K562 (cell line): Measurements from ENCODE around the gene SECISBP2. TPM values are rescaled to one million over a fixed set of nuclear protein-coding genes. Genes with fewer than 3 reads are reported as not detected.

Experiments
- ATAC-seq: fragments of 200-7000 bp; cut with Tn5 transposase; 3 replicates; pipeline ENCODE4 v1.9.1; 2020; ENCODE audit warnings: moderate library complexity
- BruUV-seq: library from RNA; stranded (reverse); fragments of 400-500 nt; replicated peaks from 2 replicates; lab custom pipeline; 2021; lab: Mats Ljungman, UMichigan
- CTCF ChIA-PET: fragments of 300-600 bp; formaldehyde crosslinking; extraction: SDS; loops from one replicate; lab custom pipeline; 2021; ENCODE audit warnings: low intra/inter-chr PET ratio; lab: Yijun Ruan, JAX
- POLR2A ChIA-PET: fragments of 300-600, 350-650 bp; sonication (Branson Sonifier 250); formaldehyde crosslinking; extraction: SDS; loops from one replicate; lab custom pipeline; 2021; ENCODE audit warnings: antibody characterized with exemption, inconsistent platforms; lab: Yijun Ruan, JAX
- DNase-seq, 4 experiments: peaks; one replicate each; pipeline versions ENCODE4 v3.0.0 to v3.0.0-alpha.2; 2011 to 2018; ENCODE audit warnings: low spot score in 3 of 4, mixed read lengths in 3 of 4; ENCODE audit errors: extremely low read depth in 1 of 4
- FAIRE-seq: peaks from 2 replicates; lab custom pipeline; 2011; peaks lifted over from hg19 to GRCh38; lab: Jason Lieb, UNC
- H2AFZ ChIP-seq: 2 replicates; pipeline ENCODE4 v1.6.0; 2011; ENCODE audit warnings: low read depth, low read length, control low read depth, inconsistent platforms
- H3K27ac ChIP-seq: fragments of 200-600 bp; 3 replicates; pipeline ENCODE4 v1.8.0; 2011; ENCODE audit warnings: low read depth, mild to moderate bottlenecking, control low read depth, inconsistent platforms, low read length, moderate library complexity, mixed read lengths; ENCODE audit errors: extremely low read depth
- H3K27me3 ChIP-seq, 2 experiments: fragments of 300-600 bp in 1 of 2; 2 replicates in 1 of 2; 3 replicates in 1 of 2; pipeline versions ENCODE4 v1.6.0 to v1.8.0; 2011; ENCODE audit warnings: inconsistent platforms in 2 of 2, low read length in 2 of 2, mild to moderate bottlenecking in 1 of 2, mixed read lengths in 1 of 2, moderate library complexity in 1 of 2; ENCODE audit not compliant: control insufficient read depth in 2 of 2, insufficient read depth in 2 of 2
- H3K36me3 ChIP-seq: fragments of 300-600 bp; 3 replicates; pipeline ENCODE4 v1.8.0; 2011; ENCODE audit warnings: mild to moderate bottlenecking, low read length, inconsistent platforms; ENCODE audit not compliant: control insufficient read depth, insufficient read depth
- H3K4me1 ChIP-seq, 2 experiments: fragments of 200-600 bp in 1 of 2; replicated peaks in 1 of 2; 2 replicates in 1 of 2; 3 replicates in 1 of 2; pipeline versions ENCODE4 v1.5.1 to v1.8.0; 2011; ENCODE audit warnings: inconsistent platforms in 2 of 2, low read length in 2 of 2, mild to moderate bottlenecking in 1 of 2, mixed read lengths in 1 of 2, moderate library complexity in 1 of 2; ENCODE audit not compliant: control insufficient read depth in 2 of 2, insufficient read depth in 2 of 2
- H3K4me2 ChIP-seq: 2 replicates; pipeline ENCODE4 v1.6.1; 2011; ENCODE audit warnings: low read length, control low read depth, inconsistent platforms, mixed read lengths; ENCODE audit not compliant: insufficient read depth
- H3K4me3 ChIP-seq: fragments of 200-600 bp; sonication (generic), shearing (Covaris generic); 2 replicates; pipeline ENCODE4 v1.5.1; 2016; ENCODE audit warnings: control low read depth, inconsistent platforms
- H3K79me2 ChIP-seq: fragments of 200-600 bp; 3 replicates; pipeline ENCODE4 v1.8.0; 2011; ENCODE audit warnings: low read length, inconsistent platforms; ENCODE audit not compliant: control insufficient read depth, insufficient read depth
- H3K9ac ChIP-seq, 2 experiments: 2 replicates each; pipeline versions ENCODE4 v1.6.0 to v1.6.1; 2011; ENCODE audit warnings: low read depth in 2 of 2, low read length in 2 of 2, control low read depth in 1 of 2, inconsistent platforms in 1 of 2, mild to moderate bottlenecking in 1 of 2, mixed read lengths in 1 of 2; ENCODE audit not compliant: insufficient read depth in 1 of 2
- H3K9me1 ChIP-seq: one replicate; pipeline ENCODE4 v1.6.0; 2011; ENCODE audit warnings: inconsistent platforms, mild to moderate bottlenecking, low read length, moderate library complexity; ENCODE audit not compliant: control insufficient read depth, insufficient read depth
- H3K9me3 ChIP-seq: replicated peaks from 2 replicates; pipeline ENCODE4 v1.5.1; 2011; ENCODE audit warnings: low read depth, low read length, inconsistent platforms; ENCODE audit not compliant: control insufficient read depth, insufficient read depth
- H4K20me1 ChIP-seq: replicated peaks from 2 replicates; pipeline ENCODE4 v1.6.1; 2011; ENCODE audit warnings: low read length, inconsistent platforms, mixed read lengths; ENCODE audit not compliant: control insufficient read depth, insufficient read depth
- ARID4B ChIP-seq: sonication (generic); formaldehyde crosslinking; IDR thresholded peaks from 2 replicates; pipeline ENCODE4 v1.8.0; 2022; ENCODE audit warnings: mild to moderate bottlenecking, missing genetic modification reagents
- BHLHE40 ChIP-seq: IDR thresholded peaks from 2 replicates; pipeline ENCODE4 v1.6.1; 2011; ENCODE audit warnings: low read length, improper control_type of control experiment
- BRD4 ChIP-seq: fragments of 200-600 bp; sonication (generic); IDR thresholded peaks from 2 replicates; pipeline ENCODE4 v1.6.1; 2017; ENCODE audit warnings: inconsistent platforms
- CBX3 ChIP-seq, 2 experiments: IDR thresholded peaks; 1 replicate in 1 of 2; 2 replicates in 1 of 2; pipeline ENCODE4 v1.6.1; 2012; ENCODE audit warnings: inconsistent platforms in 2 of 2, low read length in 2 of 2, borderline replicate concordance in 1 of 2, control low read depth in 1 of 2
- CBX5 ChIP-seq: IDR thresholded peaks from 2 replicates; pipeline ENCODE4 v1.6.1; 2014; ENCODE audit warnings: low read depth, borderline replicate concordance
- KDM4B ChIP-seq, 2 experiments: fragments of 450-650 bp in 1 of 2; sonication (generic) in 1 of 2; IDR thresholded peaks; 2 replicates each; pipeline ENCODE4 v1.6.1; 2016 to 2017; ENCODE audit warnings: borderline replicate concordance in 2 of 2, antibody characterized with exemption in 1 of 2, low read depth in 1 of 2, mild to moderate bottlenecking in 1 of 2
- NUFIP1 ChIP-seq: fragments of 450-650 bp; IDR thresholded peaks from 2 replicates; pipeline ENCODE4 v1.6.1; 2018; ENCODE audit not compliant: partially characterized antibody
- PML ChIP-seq: IDR thresholded peaks from 2 replicates; pipeline ENCODE4 v1.6.1; 2012; ENCODE audit warnings: low read length, inconsistent platforms
- SP1 ChIP-seq: sonication (generic); formaldehyde crosslinking; IDR thresholded peaks from 2 replicates; pipeline ENCODE4 v1.8.1; 2022; ENCODE audit warnings: mild to moderate bottlenecking, missing genetic modification reagents
- TRIM28 ChIP-seq: fragments of 450-650 bp; IDR thresholded peaks from 2 replicates; pipeline ENCODE4 v1.6.1; 2017
- U2AF2 ChIP-seq: fragments of 200-400 bp; formaldehyde crosslinking; optimal IDR thresholded peaks from 2 replicates; pipeline ENCODE3; 2017; ENCODE audit warnings: low read depth, mild to moderate bottlenecking, low read length
- ZFP30 ChIP-seq: fragments of 250-450 bp; sonication (Bioruptor Pico); IDR thresholded peaks from 2 replicates; pipeline ENCODE4 v1.8.0; 2022; ENCODE audit warnings: moderate library complexity, mild to moderate bottlenecking, inconsistent platforms, borderline replicate concordance
- ZNF274 ChIP-seq: IDR thresholded peaks from 2 replicates; pipeline ENCODE4 v1.6.1; 2011; ENCODE audit warnings: low read depth, mild to moderate bottlenecking, low read length, moderate library complexity, borderline replicate concordance
- ZNF583 ChIP-seq: fragments of 250-450 bp; sonication (Bioruptor Pico); IDR thresholded peaks from 2 replicates; pipeline ENCODE4 v1.4.0; 2020
- WGBS: fragments of 100-300 bp; shearing (Covaris generic); methylation state at CpG from one replicate; pipeline ENCODE4 v1.1.6; 2016; ENCODE audit warnings: low coverage, mixed read lengths; ENCODE audit not compliant: insufficient coverage; ENCODE audit errors: missing lambda C conversion rate; 5-methylcytosine and 5-hydroxymethylcytosine counted together
- in situ Hi-C: fragments of 300-500 bp; cut with MboI; formaldehyde crosslinking; loops from 4 replicates; pipeline ENCODE4 v1.15.0; 2018; ENCODE audit warnings: inconsistent platforms, mixed read lengths
- intact Hi-C: fragments of 100-400 bp; cut with micrococcal nuclease; formaldehyde crosslinking; loops from 2 replicates; pipeline ENCODE4 v1.14.2; 2022
- polyA plus RNA-seq, 8 experiments: library from polyadenylated mRNA; depleted of rRNA in 4 of 8; stranded (reverse) in 5 of 8; unstranded in 3 of 8; fragments of >200 nt; fragmentation: Nextera tagmentation in 2 of 8; fragmentation: Illumina TruSeq in 1 of 8; extraction: Ambion mirVana in 2 of 8; extraction: Trizol in 1 of 8; gene quantifications; 2 replicates each; pipeline versions ENCODE4 v1.2.1 to v1.2.3, GENCODE V29; 2011 to 2014; ENCODE audit warnings: inconsistent platforms in 1 of 8, missing spikeins in 1 of 8
- total RNA-seq, 7 experiments: library from RNA; depleted of rRNA in 6 of 7; stranded (reverse); fragments of >200 nt in 6 of 7; fragmentation: Illumina TruSeq in 2 of 7; extraction: Trizol in 2 of 7; gene quantifications; 2 replicates each; pipeline versions ENCODE4 v1.2.1 to v1.2.3, GENCODE V29; 2011 to 2021; ENCODE audit warnings: low replicate concordance in 1 of 7
- TF ChIP-seq, protein P1 (sequence below), 3 experiments: fragments of 200-800 bp in 1 of 3; fragments of 250-450 bp in 1 of 3; fragments of 450-650 bp in 1 of 3; sonication (Bioruptor Pico) in 1 of 3; sonication (Bioruptor generic) in 1 of 3; formaldehyde crosslinking in 1 of 3; IDR thresholded peaks; 2 replicates each; pipeline versions ENCODE4 v1.6.1 to v1.8.0; 2016 to 2022; ENCODE audit warnings: mild to moderate bottlenecking in 2 of 3, missing genetic modification characterization in 2 of 3, missing compliant biosample characterization in 1 of 3, moderate library complexity in 1 of 3

Gene SECISBP2
- total and polyA plus RNA-seq, 9 of the 15 experiments (the other 6 are each of a cell fraction or from before 2014, with no cell fraction given), result 3.2 to 41.6 (median 26.1) TPM

GRCh38 chr9:89273528-89274279, 44.6 kb upstream of the SECISBP2 start:
- Histone ChIP-seq H3K4me2 (no peak overlapping the region), H3K36me3 (no peaks in the 10 kb centered on the region), H4K20me1 (no peaks in the 10 kb centered on the region), H2AFZ (no peak overlapping the region), H3K9me3 (no peaks in the 10 kb centered on the region), H3K4me1 (no peaks in the 10 kb centered on the region), H3K9me1 (no peaks in the 10 kb centered on the region), H3K27ac (no peak overlapping the region), H3K79me2 (no peaks in the 10 kb centered on the region), H3K27me3 (no peaks in the 10 kb centered on the region), H3K4me3 (no peak overlapping the region), H3K9ac (no peak overlapping the region)
- DNase-seq, result no peak
- FAIRE-seq, result no peak
- in situ Hi-C loops (no loop called here), intact Hi-C loops (no loop called here)
- ATAC-seq, result no peak
- 0% methylated on average over 3 of the region's 3 CpGs for WGBS
- no TSS peak for BruUV-seq
- CTCF ChIA-PET, result no interaction called here
- POLR2A ChIA-PET, result no interaction called here
- TF ChIP-seq ARID4B (CRISPR knock-in tag) (no peak), CBX5 (0 out of 2 replicates have a peak, but pooled peaks have one; percentile 23), ZNF583 (CRISPR knock-in tag) (no peak), U2AF2 (no peak), BHLHE40 (no peak), SP1 (CRISPR knock-in tag) (no peak), KDM4B (IDR thresholded peaks at IDR 0.05; ENCODE audit: borderline replicate concordance in 2 of 2, low read depth in 1 of 2) (no peak), NUFIP1 (no peak), PML (no peak), TRIM28 (0 out of 2 replicates have a peak, but pooled peaks have one; percentile 29), CBX3 (IDR thresholded peaks at IDR 0.05; ENCODE audit: borderline replicate concordance in 1 of 2, low read length in 2 of 2) (0 out of 3 replicates have a peak, but pooled peaks of 1 of the 2 experiments have one; percentile 31), ZFP30 (CRISPR knock-in tag) (peak; percentile 70; the same call in 1 of the 2 replicates), BRD4 (no peak), ZNF274 (no peak)
- TF ChIP-seq, protein P1, sequence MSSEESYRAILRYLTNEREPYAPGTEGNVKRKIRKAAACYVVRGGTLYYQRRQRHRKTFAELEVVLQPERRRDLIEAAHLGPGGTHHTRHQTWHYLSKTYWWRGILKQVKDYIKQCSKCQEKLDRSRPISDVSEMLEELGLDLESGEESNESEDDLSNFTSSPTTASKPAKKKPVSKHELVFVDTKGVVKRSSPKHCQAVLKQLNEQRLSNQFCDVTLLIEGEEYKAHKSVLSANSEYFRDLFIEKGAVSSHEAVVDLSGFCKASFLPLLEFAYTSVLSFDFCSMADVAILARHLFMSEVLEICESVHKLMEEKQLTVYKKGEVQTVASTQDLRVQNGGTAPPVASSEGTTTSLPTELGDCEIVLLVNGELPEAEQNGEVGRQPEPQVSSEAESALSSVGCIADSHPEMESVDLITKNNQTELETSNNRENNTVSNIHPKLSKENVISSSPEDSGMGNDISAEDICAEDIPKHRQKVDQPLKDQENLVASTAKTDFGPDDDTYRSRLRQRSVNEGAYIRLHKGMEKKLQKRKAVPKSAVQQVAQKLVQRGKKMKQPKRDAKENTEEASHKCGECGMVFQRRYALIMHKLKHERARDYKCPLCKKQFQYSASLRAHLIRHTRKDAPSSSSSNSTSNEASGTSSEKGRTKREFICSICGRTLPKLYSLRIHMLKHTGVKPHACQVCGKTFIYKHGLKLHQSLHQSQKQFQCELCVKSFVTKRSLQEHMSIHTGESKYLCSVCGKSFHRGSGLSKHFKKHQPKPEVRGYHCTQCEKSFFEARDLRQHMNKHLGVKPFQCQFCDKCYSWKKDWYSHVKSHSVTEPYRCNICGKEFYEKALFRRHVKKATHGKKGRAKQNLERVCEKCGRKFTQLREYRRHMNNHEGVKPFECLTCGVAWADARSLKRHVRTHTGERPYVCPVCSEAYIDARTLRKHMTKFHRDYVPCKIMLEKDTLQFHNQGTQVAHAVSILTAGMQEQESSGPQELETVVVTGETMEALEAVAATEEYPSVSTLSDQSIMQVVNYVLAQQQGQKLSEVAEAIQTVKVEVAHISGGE (CRISPR knock-in tag; IDR thresholded peaks at IDR 0.05), result no peak
